Measurements from ENCODE around the gene OCIAD2. TPM values are rescaled to one million over a fixed set of nuclear protein-coding genes. Genes with fewer than 3 reads are reported as not detected.

Gene OCIAD2
- total RNA-seq, 1 experiment from 2014 or later: 64.0 TPM

- peaks cover 9 to 14% of the 10 kb centered on the region in 2 experiments; a peak in 2 of 4 replicates for H3K36me3 ChIP-seq (ENCODE audit: control insufficient read depth in 1 of 2, insufficient read depth in 2 of 2, low read length in 2 of 2)
- TF ChIP-seq EZH2phosphoT487 (IDR thresholded peaks at IDR 0.05; ENCODE audit: borderline replicate concordance) (no peak), POLR2A (IDR thresholded peaks at IDR 0.05; ENCODE audit: borderline replicate concordance, extremely low read depth, insufficient read depth, insufficient read length) (no peak), SRF (IDR thresholded peaks at IDR 0.05; ENCODE audit: low read depth) (no peak), SIN3A (IDR thresholded peaks at IDR 0.05; ENCODE audit: low read depth) (no peak), CEBPB (IDR thresholded peaks at IDR 0.05; ENCODE audit: low read depth) (no peak), EGR1 (IDR thresholded peaks at IDR 0.05; ENCODE audit: low read depth) (no peak), ZNF274 (IDR thresholded peaks at IDR 0.05; ENCODE audit: low read depth, low read length) (no peak), RAD21 (IDR thresholded peaks at IDR 0.05; ENCODE audit: low read depth) (no peak), TCF7L2 (IDR thresholded peaks at IDR 0.05; ENCODE audit: borderline replicate concordance, extremely low read depth, insufficient read depth, insufficient read length) (no peak), ZBTB33 (IDR thresholded peaks at IDR 0.05; ENCODE audit: extremely low read depth, insufficient replicate concordance, low read length) (no peak), JUND (IDR thresholded peaks at IDR 0.05) (no peak), YY1 (IDR thresholded peaks at IDR 0.05; ENCODE audit: extremely low read depth, insufficient replicate concordance, low read depth, low read length) (no peak), ATF3 (IDR thresholded peaks at IDR 0.05) (no peak), POLR2AphosphoS5 (IDR thresholded peaks at IDR 0.05; ENCODE audit: low read depth, low read length) (no peak), CBX3 (IDR thresholded peaks at IDR 0.05; ENCODE audit: low read depth) (no peak), SP1 (IDR thresholded peaks at IDR 0.05; ENCODE audit: low read depth) (no peak), ELF1 (IDR thresholded peaks at IDR 0.05; ENCODE audit: borderline replicate concordance, low read depth) (no peak)
- peaks cover 0 to 9% of the 10 kb centered on the region in 2 experiments; a peak in 1 of 4 replicates for H3K4me1 ChIP-seq (ENCODE audit: control insufficient read depth in 1 of 2, insufficient read depth in 2 of 2, low read length in 2 of 2)
- RAD21 ChIA-PET (ENCODE audit: low non-redundant PET in 1 of 2, low total read pairs in 2 of 2, uncharacterized antibody in 2 of 2, unreplicated experiment in 2 of 2): no interaction called here
- no peaks in the 10 kb centered on the region for H3K9me2 ChIP-seq (ENCODE audit: insufficient read depth)
- ATAC-seq (no peak), DNase-seq (ENCODE audit: low read depth, low spot score) (no peak)
- no TSS peak for BruUV-seq (replicated peaks)
- intact Hi-C loops (cut with micrococcal nuclease): no loop called here
- H3K79me2 ChIP-seq (ENCODE audit: insufficient read depth, low read length): no peaks in the 10 kb centered on the region
- H4K20me1 ChIP-seq (ENCODE audit: insufficient read depth): no peaks in the 10 kb centered on the region
- no peaks in the 10 kb centered on the region for H3K9me3 ChIP-seq (ENCODE audit: control insufficient read depth in 1 of 2, insufficient read depth in 1 of 2, low read depth in 1 of 2, low read length in 2 of 2)
- CTCF ChIA-PET: no interaction called here
- POLR2A ChIA-PET: no interaction called here
- H3K27ac ChIP-seq (ENCODE audit: low read depth, low read length): no peak overlapping the region
- H3K4me2 ChIP-seq (ENCODE audit: low read length): no peak overlapping the region
- no peak overlapping the region for H3K9ac ChIP-seq (ENCODE audit: low read length)
- H2AFZ ChIP-seq (ENCODE audit: low read depth, low read length, poor library complexity, severe bottlenecking): no peak overlapping the region
- H3K27me3 ChIP-seq (ENCODE audit: insufficient read depth, low read length): no peaks in the 10 kb centered on the region
- H3K4me3 ChIP-seq (replicated peaks in 1 of 2; ENCODE audit: low read depth in 1 of 2, low read length in 2 of 2): no peak overlapping the region
Observed at GRCh38 chr4:48899950-48900349, 6.6 kb downstream of the OCIAD2 start.
